ENCODE measurements around the gene C15orf61.
A peak's percentile ranks its signal among the peaks of the same experiment; 100 is the strongest.

C15orf61 gene

DNA sequence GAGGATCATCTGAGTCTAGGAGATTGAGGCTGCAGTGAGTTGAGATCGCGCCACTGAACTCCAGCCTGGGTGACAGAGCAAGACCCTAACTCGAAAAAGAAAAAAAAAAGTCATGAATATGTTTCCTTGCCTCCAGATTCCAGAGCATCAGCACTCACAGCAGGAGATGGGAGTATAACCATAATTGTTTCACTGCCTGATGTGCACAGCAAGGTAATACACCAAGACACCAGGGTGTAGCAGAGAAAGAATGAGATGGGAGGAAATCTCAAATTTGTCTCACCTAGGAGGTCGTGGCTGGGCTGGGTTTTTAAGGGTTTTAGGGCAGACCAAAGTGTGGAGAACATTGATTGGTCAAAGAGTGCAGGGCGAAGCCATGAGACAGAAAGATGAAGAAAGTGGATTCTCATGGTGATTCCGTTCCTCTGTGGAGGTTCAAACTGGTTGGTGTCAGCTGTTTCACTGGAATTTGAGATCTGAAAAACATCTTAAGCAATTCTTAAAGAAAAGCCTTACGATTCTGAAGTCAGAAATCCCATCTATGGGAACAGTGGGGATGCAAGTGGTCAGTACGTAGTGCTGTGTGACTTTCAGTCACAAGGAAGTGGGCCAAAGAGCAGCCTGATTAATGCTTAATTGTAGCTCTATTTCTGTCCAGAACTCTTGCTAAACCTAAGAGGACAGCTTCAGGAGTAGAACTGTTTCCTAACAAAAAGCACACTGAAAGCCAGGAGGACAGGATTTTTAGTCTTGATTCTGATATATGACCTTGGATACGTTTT lies 7.8 kb upstream of the C15orf61 start:
- DNase-seq (ENCODE audit: low spot score) = no peak

DNA sequence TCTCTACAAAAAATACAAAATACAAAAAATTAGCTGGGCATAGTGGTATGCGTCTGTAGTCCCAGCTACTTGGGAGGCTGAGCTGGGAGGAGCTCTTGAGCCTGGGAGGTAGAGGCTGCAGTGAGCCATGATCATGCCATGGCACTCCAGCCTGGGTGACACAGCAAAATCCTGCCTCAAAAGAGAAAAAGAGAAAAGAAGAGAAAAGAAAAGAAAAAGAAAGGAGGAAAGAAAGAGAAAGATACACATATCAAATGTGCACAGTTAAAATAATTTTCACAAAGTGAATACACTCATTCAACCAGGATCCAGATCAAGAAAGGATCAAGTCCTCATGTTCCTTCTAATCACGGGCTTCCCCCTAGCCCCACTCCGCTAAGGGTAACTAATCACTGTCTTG lies 5.8 kb upstream of the C15orf61 start:
- no peak for DNase-seq (ENCODE audit: low spot score)

DNA sequence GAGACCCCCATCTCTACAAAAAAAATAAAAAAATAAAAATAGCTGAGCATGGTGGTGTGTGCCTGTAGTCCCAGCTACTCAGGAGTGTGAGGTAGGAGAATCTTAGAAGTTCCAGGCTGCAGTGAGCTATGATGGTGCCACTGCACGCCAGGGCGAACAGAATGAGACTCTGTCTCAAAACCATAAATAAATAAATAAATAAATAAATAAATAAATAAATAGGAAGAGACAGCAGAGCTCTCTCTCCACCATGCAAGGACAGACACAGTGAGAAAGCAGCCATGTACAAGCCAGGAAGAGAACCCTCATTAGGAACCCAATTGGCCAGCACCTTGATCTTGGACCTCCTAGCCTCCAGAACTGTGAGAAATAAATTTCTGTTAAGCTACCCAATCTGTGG lies 5.4 kb upstream of the C15orf61 start:
- DNase-seq (ENCODE audit: low spot score) = no peak

DNA sequence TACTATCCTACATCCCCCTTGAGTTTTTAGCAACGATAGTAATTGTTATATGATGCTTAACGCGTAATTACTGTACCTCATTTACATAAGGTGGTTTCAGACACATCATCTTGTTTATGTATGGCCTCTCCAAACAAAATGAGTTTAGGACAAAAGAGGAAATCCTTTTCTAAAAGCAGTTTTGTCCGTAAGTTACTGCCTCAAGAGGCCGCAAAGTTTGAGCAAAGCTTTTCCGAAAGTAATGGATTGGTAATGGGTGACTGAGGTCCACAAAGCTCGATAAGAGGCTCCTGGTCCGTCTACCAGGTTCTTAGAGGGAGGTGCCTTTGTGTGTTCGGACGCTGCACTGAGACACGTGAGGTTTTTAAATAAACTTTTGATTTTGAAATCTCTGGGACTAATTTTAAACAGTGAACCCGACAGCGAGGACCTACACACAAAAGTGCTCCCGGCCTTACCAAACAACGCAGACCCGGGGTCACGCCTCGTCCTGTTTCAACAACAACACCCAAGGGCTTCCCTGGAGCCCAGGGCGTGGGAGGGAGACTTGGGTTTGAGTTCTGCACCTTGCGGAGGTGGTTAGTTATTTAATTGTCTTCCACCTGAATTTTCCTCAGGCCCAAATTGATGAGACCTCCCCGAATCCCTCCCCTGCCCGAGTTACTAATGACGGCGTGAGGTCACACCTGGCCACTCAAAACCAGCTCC lies 456 bp upstream of the C15orf61 start:
- no peak for DNase-seq (ENCODE audit: low spot score)

GRCh38 chr15:67521783-67522568 lies 1.0 kb downstream of the C15orf61 start:
- DNase-seq (ENCODE audit: low spot score) = peak; percentile 9

GRCh38 chr15:67523330-67523729 lies 2.4 kb downstream of the C15orf61 start:
- DNase-seq (ENCODE audit: low spot score) = no peak

DNA sequence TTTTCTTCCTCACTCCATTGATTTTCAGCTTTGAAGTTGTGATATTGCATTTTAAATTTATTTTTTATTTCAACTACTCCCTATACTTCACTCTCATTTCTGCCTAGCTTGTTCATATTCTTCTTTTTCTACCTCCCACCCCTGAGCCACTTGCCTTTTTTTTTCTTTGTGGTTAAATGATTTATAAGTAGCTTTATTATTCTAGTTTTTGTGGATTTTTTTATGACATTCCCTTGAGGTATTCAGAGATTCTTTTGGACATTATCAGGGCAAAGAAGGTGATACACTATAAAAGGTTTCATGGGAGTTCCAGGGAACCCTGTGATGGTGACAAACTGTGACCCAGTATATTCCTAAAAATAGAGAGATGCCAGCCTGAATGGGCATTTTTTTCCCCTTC lies 3.3 kb downstream of the C15orf61 start:
- no peak for DNase-seq (ENCODE audit: low spot score)

GRCh38 chr15:67528513-67528912 lies 7.6 kb downstream of the C15orf61 start:
- no peak for DNase-seq (ENCODE audit: low spot score)

DNA sequence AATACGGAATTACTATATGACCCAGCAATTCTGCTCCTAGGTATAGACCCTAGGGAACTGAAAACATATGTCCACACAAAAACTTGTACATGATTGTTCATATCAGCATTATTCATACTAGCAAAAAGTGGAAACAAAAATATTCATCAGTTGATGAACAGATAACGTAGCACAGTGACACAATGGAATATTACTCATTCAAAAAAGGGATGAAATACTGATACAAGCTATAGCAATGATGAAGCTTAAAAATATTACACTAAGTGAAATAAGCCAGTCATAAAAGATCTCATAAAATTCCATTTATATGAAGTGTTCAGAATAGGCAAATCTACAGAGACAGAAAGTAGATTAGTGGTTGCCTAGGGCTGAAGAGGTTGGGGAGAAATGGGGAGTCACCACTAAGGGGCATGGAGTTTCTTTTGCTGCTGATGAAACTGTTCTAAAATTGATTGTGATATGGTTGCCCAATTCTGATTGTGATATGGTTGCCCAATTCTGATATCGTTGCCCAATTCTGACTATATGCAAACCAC lies 10.5 kb downstream of the C15orf61 start:
- no peak for DNase-seq (ENCODE audit: low spot score)

DNA sequence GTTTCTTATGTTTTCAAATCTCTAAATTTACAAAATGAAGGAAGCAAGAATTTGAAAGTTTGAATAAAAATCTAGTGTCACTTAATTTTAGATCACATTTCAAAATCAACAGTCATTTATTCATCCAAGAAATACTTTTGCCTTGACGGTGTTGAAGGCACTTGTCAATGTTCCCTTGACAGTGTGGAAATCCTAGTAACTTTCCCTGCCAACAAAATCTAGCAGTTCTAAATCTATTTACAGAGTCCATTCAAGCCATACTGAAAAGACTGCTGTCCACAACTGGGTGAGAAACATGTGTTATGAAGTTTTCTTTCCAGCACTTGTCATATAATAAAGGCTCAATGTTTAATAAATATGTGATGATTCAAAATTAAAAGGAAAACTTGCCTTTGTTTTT lies 12.9 kb downstream of the C15orf61 start:
- DNase-seq (ENCODE audit: low spot score) = no peak

DNA sequence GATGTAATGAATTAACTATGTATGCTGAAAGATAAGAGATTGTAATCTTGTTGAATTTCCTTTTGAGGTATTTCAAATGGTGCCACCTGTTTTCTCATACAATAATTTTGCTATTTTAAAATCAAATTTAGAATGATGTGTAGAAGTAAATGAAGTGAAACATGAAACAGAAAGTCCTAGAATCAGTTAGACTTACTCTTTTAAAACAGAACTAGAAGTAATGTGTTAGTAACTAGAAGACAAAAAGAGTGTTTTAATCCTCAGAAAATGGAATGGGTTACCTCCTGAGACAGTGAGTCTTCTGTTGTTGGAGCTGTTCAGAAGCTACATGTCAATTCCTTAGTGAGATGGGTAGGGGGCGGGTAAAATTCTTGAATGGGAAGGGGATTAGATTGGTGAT lies 13.4 kb downstream of the C15orf61 start:
- no peak for DNase-seq (ENCODE audit: low spot score)

DNA sequence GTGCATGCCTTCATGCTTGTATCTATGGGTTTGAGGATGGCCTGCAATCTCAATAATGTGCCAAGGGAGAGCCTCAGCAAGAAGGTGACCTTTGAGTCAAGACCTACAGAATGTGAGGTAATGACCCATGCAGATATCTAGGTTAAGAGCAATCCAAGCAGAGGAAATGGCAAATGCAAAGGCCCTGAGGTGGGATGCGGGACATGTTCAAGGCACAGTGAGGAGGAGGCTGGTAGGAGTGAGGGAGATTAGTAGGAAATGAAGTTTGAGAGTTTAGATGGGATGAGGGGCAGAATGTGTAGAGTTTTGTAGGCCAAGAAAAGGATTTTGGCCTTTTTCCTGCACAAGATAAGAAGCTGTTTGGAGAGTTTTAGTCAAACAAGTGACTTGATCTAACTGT lies 16.8 kb downstream of the C15orf61 start:
- DNase-seq (ENCODE audit: low spot score) = no peak

GRCh38 chr15:67542420-67543347 lies 21.8 kb downstream of the C15orf61 start, which contains the start of gene MAP2K5:
MAP2K5 (plus strand) TSS chr15:67542703; CDS start chr15:67543336, 633 bp downstream.
- DNase-seq (ENCODE audit: low spot score) = peak; percentile 70

- no peak for DNase-seq (ENCODE audit: low spot score)
Measured at GRCh38 chr15:67543348-67543718, 22.4 kb downstream of the C15orf61 start.

DNA sequence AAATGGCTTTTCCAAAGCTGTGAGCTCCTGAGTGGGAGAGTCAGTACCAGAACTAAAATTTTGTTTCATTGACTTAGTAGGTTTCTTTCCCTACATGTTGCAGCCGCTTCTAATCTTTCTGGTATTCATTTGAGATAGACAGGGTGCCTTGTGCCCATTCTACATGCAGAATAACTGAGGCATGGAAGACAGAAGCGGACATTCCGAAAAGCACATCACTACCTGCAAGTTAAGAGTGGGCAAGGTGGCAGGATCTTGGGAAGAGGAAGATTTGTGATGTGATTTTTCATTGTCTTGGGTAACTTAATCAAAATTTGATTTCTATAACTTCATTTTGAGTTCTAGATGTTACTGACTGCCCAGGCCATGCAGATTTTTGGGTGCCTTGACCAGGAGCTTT lies 23.5 kb downstream of the C15orf61 start:
- DNase-seq (ENCODE audit: low spot score) = no peak

GRCh38 chr15:67545864-67546263 lies 24.9 kb downstream of the C15orf61 start:
- no peak for DNase-seq (ENCODE audit: low spot score)

- no peak for DNase-seq (ENCODE audit: low spot score)
Measured at GRCh38 chr15:67547064-67547463, 26.1 kb downstream of the C15orf61 start.

DNA sequence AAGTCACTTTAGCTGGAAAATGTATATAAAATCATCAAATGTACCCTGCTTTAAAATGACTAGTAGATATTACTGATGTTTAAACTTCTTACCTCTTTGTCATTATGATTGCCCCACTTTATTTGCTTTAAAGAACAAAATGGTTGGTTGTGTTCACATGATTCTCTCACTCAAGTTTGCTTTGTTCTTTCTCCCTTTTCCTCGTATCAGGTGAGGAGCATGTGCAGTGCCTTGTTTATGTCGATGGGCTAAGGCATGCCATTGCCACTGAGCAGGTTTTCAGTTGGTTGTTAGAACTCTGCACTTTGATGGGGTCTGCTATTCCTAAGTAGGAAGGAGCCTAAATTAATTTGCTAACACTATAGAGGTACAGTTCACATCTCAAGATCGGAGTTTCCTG lies 26.9 kb downstream of the C15orf61 start:
- DNase-seq (ENCODE audit: low spot score) = no peak

DNA sequence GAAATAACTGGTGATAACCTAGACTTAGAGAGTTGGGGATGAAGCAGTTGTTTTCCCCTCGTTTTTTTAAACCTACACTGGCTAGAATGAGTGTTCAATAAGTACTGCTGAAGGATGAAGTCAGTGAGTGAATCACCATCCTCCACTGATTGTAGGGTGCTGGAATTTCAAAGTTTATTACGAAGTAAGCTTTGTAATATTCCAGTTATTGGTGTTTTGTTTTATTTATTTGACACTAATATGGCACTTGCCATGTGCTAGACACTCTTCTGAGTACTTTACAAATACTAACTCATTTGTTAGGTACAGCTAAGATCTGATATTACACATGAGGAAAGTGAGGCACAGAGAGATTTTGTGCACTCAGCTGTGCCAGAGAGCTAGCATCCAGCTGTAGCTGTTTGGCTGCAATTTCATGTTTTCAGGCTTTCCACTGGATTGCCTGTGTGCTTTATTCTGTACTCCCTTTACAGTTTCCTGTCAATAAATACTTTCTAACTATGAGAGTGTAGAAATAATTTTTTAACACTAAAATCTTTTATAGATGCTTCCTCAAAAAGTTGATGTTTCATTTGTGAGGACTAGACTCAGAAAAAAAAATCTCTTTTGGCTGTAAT lies 27.4 kb downstream of the C15orf61 start:
- no peak for DNase-seq (ENCODE audit: low spot score)

- DNase-seq (ENCODE audit: low spot score) = no peak
Measured at GRCh38 chr15:67548862-67549651, 28.1 kb downstream of the C15orf61 start.
